GM10248 (cell line): ENCODE data around the gene MAN1B1.
"Not testable (repeated sequence)": the region's sequence is repeated elsewhere in the genome, so short reads cannot be mapped to it uniquely, and the experiment has no call there.

Experiments used
- CTCF ChIA-PET: fragments of 300-600 bp; sonication (Branson Sonifier 250); formaldehyde crosslinking; extraction: SDS; loops from one replicate; lab custom pipeline; 2021; ENCODE audit warnings: antibody characterized with exemption; lab: Yijun Ruan, JAX
- POLR2A ChIA-PET: fragments of 350-650 bp; sonication (Branson Sonifier 250); formaldehyde crosslinking; extraction: SDS; loops from one replicate; lab custom pipeline; 2020; ENCODE audit warnings: antibody characterized with exemption; lab: Yijun Ruan, JAX
- DNase-seq: peaks from one replicate; pipeline ENCODE4 v3.0.0; 2012; ENCODE audit errors: extremely low spot score
- CTCF ChIP-seq: IDR thresholded peaks from 2 replicates; pipeline ENCODE4 v1.5.1; 2012; ENCODE audit warnings: mild to moderate bottlenecking, low read depth; ENCODE audit errors: extremely low read depth, missing control alignments, control extremely low read depth

MAN1B1 gene

DNA sequence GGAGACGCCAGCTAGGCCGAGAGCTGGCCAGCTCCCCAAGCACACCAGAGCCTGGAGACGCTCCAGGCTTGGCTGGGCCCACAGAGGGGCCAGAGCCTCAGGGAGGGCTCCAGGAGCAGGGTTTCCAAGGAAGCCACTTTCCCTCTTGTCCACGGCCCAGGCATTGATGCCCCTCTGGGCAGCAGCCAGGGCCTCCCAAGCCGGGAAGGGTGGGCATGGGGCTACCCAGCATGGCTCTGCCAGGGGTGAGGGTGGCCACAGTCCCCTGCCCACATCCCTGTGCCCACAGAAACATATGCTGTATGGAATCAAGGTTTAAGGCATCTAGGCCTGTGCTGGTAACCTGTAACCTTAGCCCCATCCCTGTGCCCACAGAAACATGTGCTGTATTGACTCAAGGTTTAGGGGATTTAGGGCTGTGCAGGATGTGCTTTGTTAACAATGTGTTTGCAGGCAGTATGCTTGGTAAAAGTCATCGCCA lies 29.3 kb downstream of the MAN1B1 start:
- POLR2A ChIA-PET: interaction anchor here (1.1 kb wide), 1 partner anchor 125 kb away, joined by 4 read pairs; the partner anchor contains the start of gene TUBB4B
- CTCF ChIA-PET: interaction anchor here (1.0 to 1.7 kb wide), 3 partner anchors 20 to 121 kb away, joined by 3 to 8 read pairs (median 3); no protein-coding TSS in a partner anchor
- DNase-seq: peak; percentile 3
- TF ChIP-seq CTCF: no peak

GRCh38 chr9:137116728-137117127 lies 29.9 kb downstream of the MAN1B1 start:
- ChIA-PET CTCF (interaction anchor here (1.2 kb wide), 1 partner anchor 120 kb away, joined by 3 read pairs; no protein-coding TSS in a partner anchor), POLR2A (no interaction called here)
- TF ChIP-seq CTCF: no peak
- no peak for DNase-seq

- ChIA-PET POLR2A (interaction anchor here (0.7 kb wide), 1 partner anchor 160 kb away, joined by 3 read pairs; the partner anchor contains the start of gene TOR4A), CTCF (interaction anchor here (1.2 to 3.8 kb wide), 3 partner anchors 13 to 120 kb away, joined by 3 to 19 read pairs (median 14); no protein-coding TSS in a partner anchor)
- no peak for DNase-seq
- TF ChIP-seq CTCF: no peak
Measured at GRCh38 chr9:137117269-137117731, 30.5 kb downstream of the MAN1B1 start.

DNA sequence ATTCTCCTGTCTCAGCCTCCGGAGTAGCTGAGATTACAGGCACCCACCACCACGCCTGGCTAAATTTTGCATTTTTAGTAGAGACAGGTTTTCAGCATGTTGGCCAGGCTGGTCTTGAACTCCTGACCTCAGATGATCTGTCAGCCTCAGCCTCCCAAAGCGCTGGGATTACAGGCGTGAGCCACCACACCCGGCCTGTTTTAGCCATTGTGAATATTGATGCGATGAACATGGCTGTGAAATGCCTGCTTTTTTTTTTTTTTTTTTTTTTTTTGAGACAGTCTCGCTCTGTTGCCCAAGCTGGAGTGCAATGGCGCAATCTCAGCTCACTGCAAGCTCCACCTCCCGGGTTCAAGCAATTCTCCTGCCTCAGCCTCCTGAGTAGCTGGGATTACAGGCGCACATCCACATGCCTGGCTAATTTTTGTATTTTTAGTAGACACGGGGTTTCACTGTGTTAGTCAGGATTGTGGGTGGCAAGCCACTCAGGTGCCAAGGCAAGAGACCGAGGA lies 31.4 kb downstream of the MAN1B1 start:
- not testable (repeated sequence) for DNase-seq
- ChIA-PET CTCF (interaction anchor here (0.6 to 3.8 kb wide), 7 partner anchors 11 to 119 kb away, joined by 3 to 19 read pairs (median 4); no protein-coding TSS in a partner anchor), POLR2A (interaction anchor here (0.7 kb wide), 1 partner anchor 159 kb away, joined by 3 read pairs; the partner anchor contains the start of gene TOR4A)

DNA sequence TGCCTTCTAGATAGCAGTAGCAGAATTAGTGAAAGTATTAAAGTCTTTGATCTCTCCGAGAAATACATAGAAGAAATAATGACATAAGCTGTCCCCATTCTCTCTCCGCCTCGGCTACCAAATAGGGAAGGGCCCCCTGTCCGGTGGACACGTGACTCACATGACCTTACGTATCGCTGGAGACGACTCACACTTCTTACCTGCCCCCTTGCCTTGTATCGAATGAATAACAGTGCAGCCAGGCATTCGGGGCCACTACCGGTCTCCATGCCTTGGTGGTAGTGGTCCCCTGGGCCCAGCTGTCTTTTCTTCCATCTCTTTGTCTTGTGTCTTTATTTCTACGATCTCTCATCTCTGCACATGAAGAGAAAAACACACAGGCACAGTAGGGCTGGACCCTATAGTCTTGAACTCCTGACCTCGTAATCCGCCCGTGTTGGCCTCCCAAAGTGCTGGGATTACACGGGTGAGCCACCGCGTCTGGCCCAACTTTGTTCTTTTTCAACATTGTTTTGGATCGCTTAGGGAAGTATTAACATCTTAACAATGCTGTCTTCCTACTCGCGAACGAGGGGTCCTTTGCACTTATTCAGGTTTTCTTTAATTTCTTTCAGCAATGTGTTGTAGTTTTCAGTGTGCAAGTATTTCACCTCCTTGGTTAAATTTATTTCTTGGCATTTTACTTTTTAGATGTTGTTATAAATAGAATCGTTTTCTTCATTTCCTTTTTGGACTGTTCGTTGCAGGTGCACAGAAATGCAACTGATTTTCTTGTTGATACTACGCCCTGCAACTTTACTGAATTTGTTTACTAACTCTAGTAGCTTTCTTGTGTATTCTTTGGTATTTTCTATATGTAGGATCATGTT lies 35.4 kb downstream of the MAN1B1 start:
- POLR2A ChIA-PET: not testable (repeated sequence)

GRCh38 chr9:137122796-137123467 lies 36.1 kb downstream of the MAN1B1 start:
- POLR2A ChIA-PET, DNase-seq: not testable (repeated sequence)
- CTCF ChIA-PET: interaction anchor here (0.8 to 2.8 kb wide), 6 partner anchors 27 to 114 kb away, joined by 3 to 8 read pairs (median 4); partner anchors contain the start of genes RNF224 and SSNA1

More for the DNA sequence above, 35.4 kb downstream of the MAN1B1 start:
- CTCF ChIA-PET: interaction anchor here (0.8 to 2.8 kb wide), 5 partner anchors 54 to 115 kb away, joined by 3 to 8 read pairs (median 6); partner anchors contain the start of gene RNF224
- DNase-seq: not testable (repeated sequence)

GRCh38 chr9:137123468-137123837 lies 36.7 kb downstream of the MAN1B1 start:
- ChIA-PET POLR2A (no interaction called here), CTCF (interaction anchor here (0.8 to 2.8 kb wide), 7 partner anchors 27 to 114 kb away, joined by 3 to 8 read pairs (median 4); partner anchors contain the start of genes RNF224 and SSNA1)
- no peak for TF ChIP-seq CTCF
- no peak for DNase-seq

GRCh38 chr9:137123952-137124462 lies 37.2 kb downstream of the MAN1B1 start:
- POLR2A ChIA-PET, DNase-seq: not testable (repeated sequence)
- CTCF ChIA-PET: interaction anchor here (1.3 to 2.8 kb wide), 6 partner anchors 26 to 113 kb away, joined by 3 to 8 read pairs (median 4); partner anchors contain the start of genes RNF224 and SSNA1
